Measurements from ENCODE around the gene PLXNA2. TPM values are rescaled to one million over a fixed set of nuclear protein-coding genes. Genes with fewer than 3 reads are reported as not detected.

The PLXNA2 gene
- polyA plus RNA-seq, 1 of the 3 experiments (the other 2 are of a cell fraction): 8.5 TPM

- Histone ChIP-seq H2AFZ (ENCODE audit: low read depth) (no peak overlapping the region), H3K79me2 (ENCODE audit: insufficient read depth) (peaks cover 99% of the 10 kb centered on the region), H3K36me3 (replicated peaks in 1 of 2; ENCODE audit: control insufficient read depth in 1 of 2, insufficient read depth in 2 of 2, low read length in 1 of 2) (peaks cover 26 to 30% of the 10 kb centered on the region in 2 experiments), H3K27ac (ENCODE audit: low read depth in 2 of 2, low read length in 1 of 2) (peak overlapping the region in 1 of 2 experiments; percentile 36; a peak in 1 of 4 replicates), H3K4me2 (no peak overlapping the region), H3K9ac (no peak overlapping the region), H3K9me3 (no peaks in the 10 kb centered on the region), H3K4me3 (ENCODE audit: low read depth in 2 of 2, low read length in 1 of 2) (no peak overlapping the region), H3K9me2 (no peaks in the 10 kb centered on the region), H4K20me1 (ENCODE audit: insufficient read depth) (no peaks in the 10 kb centered on the region), H3F3A (replicated peaks; ENCODE audit: insufficient read depth) (peaks cover 19% of the 10 kb centered on the region), H3K4me1 (ENCODE audit: control insufficient read depth in 1 of 2, insufficient read depth in 2 of 2, low read depth in 1 of 2, low read length in 1 of 2) (peaks cover 12 to 40% of the 10 kb centered on the region in 2 experiments; a peak in 3 of 4 replicates), H3K27me3 (ENCODE audit: insufficient read depth) (no peaks in the 10 kb centered on the region)
- TF ChIP-seq USF1 (IDR thresholded peaks at IDR 0.05; ENCODE audit: borderline replicate concordance, low read depth) (no peak), USF2 (IDR thresholded peaks at IDR 0.05; ENCODE audit: borderline replicate concordance, low read depth, low read length) (no peak), RFX5 (IDR thresholded peaks at IDR 0.05; ENCODE audit: low read length) (no peak), CHD2 (IDR thresholded peaks at IDR 0.05; ENCODE audit: low read length, partially characterized antibody) (no peak), TAF1 (IDR thresholded peaks at IDR 0.05; ENCODE audit: borderline replicate concordance, low read depth, low read length) (no peak), NRF1 (IDR thresholded peaks at IDR 0.05; ENCODE audit: low read depth, low read length) (no peak), IRF3 (IDR thresholded peaks at IDR 0.05; ENCODE audit: low read depth, low read length) (no peak), MXI1 (IDR thresholded peaks at IDR 0.05; ENCODE audit: low read depth, low read length) (no peak), ZBTB33 (IDR thresholded peaks at IDR 0.05; ENCODE audit: borderline replicate concordance, low read depth) (no peak), SIN3A (IDR thresholded peaks at IDR 0.05; ENCODE audit: borderline replicate concordance, low read depth, low read length) (no peak), RCOR1 (IDR thresholded peaks at IDR 0.05; ENCODE audit: low read length) (no peak), TEAD4 (IDR thresholded peaks at IDR 0.05; ENCODE audit: borderline replicate concordance, insufficient read depth) (no peak), REST (IDR thresholded peaks at IDR 0.05; ENCODE audit: low read depth, low read length) (no peak), EP300 (IDR thresholded peaks at IDR 0.05; ENCODE audit: borderline replicate concordance in 1 of 2, low read depth in 1 of 2, low read length in 1 of 2) (no peak), MAX (IDR thresholded peaks at IDR 0.05; ENCODE audit: low read depth) (no peak), FOXM1 (IDR thresholded peaks at IDR 0.05; ENCODE audit: low read depth) (no peak), EZH2phosphoT487 (IDR thresholded peaks at IDR 0.05; ENCODE audit: borderline replicate concordance, low read depth) (no peak), SMC3 (IDR thresholded peaks at IDR 0.05; ENCODE audit: low read depth, low read length) (no peak)
- no peak for DNase-seq
- CTCF ChIA-PET: interaction anchor here (1.2 to 1.9 kb wide), 3 partner anchors 11 to 330 kb away, joined by 3 to 4 read pairs (median 3); no protein-coding TSS in a partner anchor
- POLR2A ChIA-PET: interaction anchor here (0.6 kb wide), 1 partner anchor 289 kb away, joined by 3 read pairs; no protein-coding TSS in a partner anchor
These were observed 28.8 kb downstream of the PLXNA2 start for GRCh38 chr1:208215393-208215792.

Measured in SK-N-SH (cell line).